A549 (cell line): ENCODE results near the gene MLPH. TPM values are rescaled to one million over a fixed set of nuclear protein-coding genes. Genes with fewer than 3 reads are reported as not detected.

Experiments used
- ATAC-seq, 2 experiments: fragments of 200-7000 bp in 1 of 2; fragments of >200 bp in 1 of 2; cut with Nextera tagmentation in 1 of 2; cut with Tn5 transposase in 1 of 2; 3 replicates each; pipeline versions ENCODE4 v1.8.0 to v1.9.1; 2018 to 2020; ENCODE audit warnings: mild to moderate bottlenecking in 1 of 2, moderate library complexity in 1 of 2
- CTCF ChIA-PET: fragments of 300-600 bp; sonication (Branson Sonifier 250); formaldehyde crosslinking; extraction: SDS; loops from one replicate; lab custom pipeline; 2021; ENCODE audit warnings: antibody characterized with exemption, inconsistent platforms; lab: Yijun Ruan, JAX
- POLR2A ChIA-PET: fragments of 350-600 bp; formaldehyde crosslinking; extraction: SDS; loops from one replicate; lab custom pipeline; 2021; ENCODE audit warnings: antibody characterized with exemption, inconsistent platforms; lab: Yijun Ruan, JAX
- DNase-seq, 2 experiments: peaks; one replicate each; pipeline versions ENCODE4 v3.0.0 to v3.0.0-alpha.2; 2011 to 2016; ENCODE audit warnings: low read depth in 1 of 2, low spot score in 1 of 2
- FAIRE-seq: peaks from 2 replicates; lab custom pipeline; 2011; peaks lifted over from hg19 to GRCh38; lab: Jason Lieb, UNC
- H3K27ac ChIP-seq, 2 experiments: fragments of >200 bp; sonication (Bioruptor Twin); formaldehyde crosslinking; 3 replicates each; pipeline ENCODE4 v1.5.1; 2016 to 2017
- H3K4me1 ChIP-seq: fragments of >200 bp; sonication (Bioruptor Twin); formaldehyde crosslinking; 3 replicates; pipeline ENCODE4 v1.6.1; 2016
- H3K4me2 ChIP-seq: fragments of >200 bp; sonication (Bioruptor Twin); formaldehyde crosslinking; 3 replicates; pipeline ENCODE4 v1.6.1; 2016
- H3K4me3 ChIP-seq: fragments of >200 bp; sonication (Bioruptor Twin); formaldehyde crosslinking; 3 replicates; pipeline ENCODE4 v1.5.1; 2016
- H3K9me3 ChIP-seq: fragments of >200 bp; sonication (Bioruptor Twin); formaldehyde crosslinking; 3 replicates; pipeline ENCODE4 v1.6.1; 2016
- CBX8 ChIP-seq: fragments of 200-600 bp; sonication (generic); IDR thresholded peaks from 2 replicates; pipeline ENCODE4 v1.6.1; 2016
- CHD2 ChIP-seq: fragments of 150-350 bp; IDR thresholded peaks from 2 replicates; pipeline ENCODE4 v1.6.1; 2014; ENCODE audit warnings: low read length; ENCODE audit not compliant: partially characterized antibody
- E2F6 ChIP-seq: IDR thresholded peaks from 2 replicates; pipeline ENCODE4 v1.6.1; 2012; ENCODE audit warnings: low read depth, borderline replicate concordance
- FOSL2 ChIP-seq, 2 experiments: fragments of 450-650 bp in 1 of 2; fragments of >200 bp in 1 of 2; sonication (Bioruptor Twin) in 1 of 2; formaldehyde crosslinking; IDR thresholded peaks; 2 replicates each; pipeline versions ENCODE4 v1.5.0 to v1.6.1; 2016 to 2020; ENCODE audit warnings: mild to moderate bottlenecking in 1 of 2, moderate library complexity in 1 of 2
- GATA3 ChIP-seq: IDR thresholded peaks from 2 replicates; pipeline ENCODE4 v1.6.1; 2012; ENCODE audit warnings: borderline replicate concordance
- HDAC2 ChIP-seq: fragments of 200-600 bp; sonication (generic); IDR thresholded peaks from 2 replicates; pipeline ENCODE4 v1.6.1; 2016
- HMGXB4 ChIP-seq: fragments of 250-450 bp; sonication (Bioruptor Pico); IDR thresholded peaks from 2 replicates; pipeline ENCODE4 v1.5.0; 2021; ENCODE audit warnings: mild to moderate bottlenecking, moderate library complexity, borderline replicate concordance
- JUN ChIP-seq, 2 experiments: fragments of >200 bp; sonication (Bioruptor Twin); formaldehyde crosslinking; IDR thresholded peaks; 2 replicates in 1 of 2; 3 replicates in 1 of 2; pipeline ENCODE4 v1.6.1; 2016 to 2017
- MAX ChIP-seq: IDR thresholded peaks from 2 replicates; pipeline ENCODE4 v1.6.1; 2012
- MYC ChIP-seq: IDR thresholded peaks from 2 replicates; pipeline ENCODE4 v1.6.1; 2012; ENCODE audit warnings: mild to moderate bottlenecking, inconsistent platforms, low read length, improper control_type of control experiment, borderline replicate concordance
- PHF8 ChIP-seq: fragments of 200-600 bp; sonication (generic); IDR thresholded peaks from 2 replicates; pipeline ENCODE4 v1.6.1; 2016; ENCODE audit warnings: low read depth, mild to moderate bottlenecking, antibody characterized with exemption, moderate library complexity, borderline replicate concordance
- POLR2A ChIP-seq: IDR thresholded peaks from 2 replicates; pipeline ENCODE4 v1.6.1; 2012; ENCODE audit warnings: mild to moderate bottlenecking, low read length
- RAD21 ChIP-seq, 2 experiments: fragments of >200 bp in 1 of 2; sonication (Bioruptor Twin) in 1 of 2; formaldehyde crosslinking in 1 of 2; IDR thresholded peaks in 1 of 2; conservative IDR thresholded peaks in 1 of 2; 2 replicates in 1 of 2; 3 replicates in 1 of 2; pipeline ENCODE4 v1.6.1; 2012 to 2018; ENCODE audit warnings: inconsistent platforms in 1 of 2
- SMC3 ChIP-seq: fragments of >200 bp; sonication (Bioruptor Twin); formaldehyde crosslinking; IDR thresholded peaks from 3 replicates; pipeline ENCODE4 v1.6.1; 2018; ENCODE audit warnings: inconsistent platforms
- TFCP2L1 ChIP-seq: fragments of 250-450 bp; sonication (Bioruptor Pico); IDR thresholded peaks from 2 replicates; pipeline ENCODE4 v1.5.0; 2021; ENCODE audit warnings: mild to moderate bottlenecking
- USF2 ChIP-seq: fragments of 450-650 bp; IDR thresholded peaks from 2 replicates; pipeline ENCODE4 v1.6.1; 2014; ENCODE audit warnings: antibody characterized with exemption
- WGBS: methylation state at CpG from one replicate; pipeline ENCODE4 v1.1.6; 2017; ENCODE audit errors: missing lambda C conversion rate; 5-methylcytosine and 5-hydroxymethylcytosine counted together
- polyA minus RNA-seq: library from RNA; depleted of rRNA, polyadenylated mRNA; stranded (reverse); fragments of >200 nt; gene quantifications from 2 replicates; pipeline ENCODE4 v1.2.3, GENCODE V29; 2011; rRNA and poly(A)+ RNA removed
- polyA plus RNA-seq, 4 experiments: library from polyadenylated mRNA; depleted of rRNA in 3 of 4; stranded (reverse); fragments of >200 nt; fragmentation: RNase III in 1 of 4; extraction: RNeasy Plus Mini Kit Qiagen cat#74134 plus additional on column Dnase treatment in 1 of 4; gene quantifications; 2 replicates in 3 of 4; 3 replicates in 1 of 4; pipeline ENCODE4 v1.2.3, GENCODE V29; 2011 to 2017
- TF ChIP-seq, protein P1 (sequence below): fragments of >200 bp; sonication (Bioruptor Twin); formaldehyde crosslinking; IDR thresholded peaks from 3 replicates; pipeline ENCODE4 v1.6.1; 2016

Gene MLPH, protein sequence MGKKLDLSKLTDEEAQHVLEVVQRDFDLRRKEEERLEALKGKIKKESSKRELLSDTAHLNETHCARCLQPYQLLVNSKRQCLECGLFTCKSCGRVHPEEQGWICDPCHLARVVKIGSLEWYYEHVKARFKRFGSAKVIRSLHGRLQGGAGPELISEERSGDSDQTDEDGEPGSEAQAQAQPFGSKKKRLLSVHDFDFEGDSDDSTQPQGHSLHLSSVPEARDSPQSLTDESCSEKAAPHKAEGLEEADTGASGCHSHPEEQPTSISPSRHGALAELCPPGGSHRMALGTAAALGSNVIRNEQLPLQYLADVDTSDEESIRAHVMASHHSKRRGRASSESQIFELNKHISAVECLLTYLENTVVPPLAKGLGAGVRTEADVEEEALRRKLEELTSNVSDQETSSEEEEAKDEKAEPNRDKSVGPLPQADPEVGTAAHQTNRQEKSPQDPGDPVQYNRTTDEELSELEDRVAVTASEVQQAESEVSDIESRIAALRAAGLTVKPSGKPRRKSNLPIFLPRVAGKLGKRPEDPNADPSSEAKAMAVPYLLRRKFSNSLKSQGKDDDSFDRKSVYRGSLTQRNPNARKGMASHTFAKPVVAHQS
- 350 and 419 TPM in 2 replicates for polyA plus RNA-seq (2011; rRNA removed)
- 231 and 238 TPM in 2 replicates for polyA plus RNA-seq (2012; cell fraction: cytosol; rRNA removed)
- polyA plus RNA-seq (2012; cell fraction: nucleus; rRNA removed) = 1,019 and 1,045 TPM in 2 replicates
- 184 to 219 TPM (median 218 TPM) in 3 replicates for polyA plus RNA-seq (2017; fragmentation: RNase III; extraction: RNeasy Plus Mini Kit Qiagen cat#74134 plus additional on column Dnase treatment)
- polyA minus RNA-seq = 288 and 355 TPM in 2 replicates

DNA sequence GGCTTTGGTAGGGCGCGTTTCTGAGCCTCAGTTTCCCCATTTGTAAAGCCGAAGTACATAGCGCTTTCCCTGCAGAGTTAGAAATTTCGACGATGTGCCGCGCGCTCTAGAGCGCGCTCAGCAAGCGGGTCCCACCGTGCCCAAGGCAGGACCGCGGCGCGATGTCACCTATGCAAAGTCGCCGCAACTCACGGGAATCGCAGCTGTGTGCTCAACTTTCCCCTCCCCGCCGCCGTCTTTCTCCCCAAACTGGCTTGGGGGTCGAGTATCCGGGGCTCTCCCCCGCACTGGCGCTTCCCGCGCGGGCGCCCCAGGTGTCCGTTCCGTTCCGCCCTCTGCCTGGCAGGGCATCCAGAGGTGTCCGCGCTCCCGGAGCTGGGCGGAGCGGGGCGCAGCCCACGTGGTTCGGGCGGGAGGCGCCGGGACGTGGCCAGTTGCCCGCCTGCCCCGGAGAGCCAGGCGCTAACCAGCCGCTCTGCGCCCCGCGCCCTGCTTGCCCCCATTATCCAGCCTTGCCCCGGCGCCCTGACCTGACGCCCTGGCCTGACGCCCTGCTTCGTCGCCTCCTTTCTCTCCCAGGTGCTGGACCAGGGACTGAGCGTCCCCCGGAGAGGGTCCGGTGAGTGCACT lies at the start of gene MLPH:
TSS of gene MLPH (plus strand) at position 433 of the 630 bp plus-strand sequence. CDS start 6,176 bp downstream, outside the sequence.
- ATAC-seq (peak; percentile 77 to 83), FAIRE-seq (no peak), DNase-seq (peak; percentile 52 to 78)
- TF ChIP-seq MAX (peak; percentile 92), TFCP2L1 (CRISPR knock-in tag) (0 out of 2 replicates have a peak, but pooled peaks have one; percentile 19), JUN (IDR thresholded peaks at IDR 0.05) (peak; percentile 8 to 81; a peak in 4 of 5 replicates), CHD2 (no peak), HMGXB4 (CRISPR knock-in tag) (0 out of 2 replicates have a peak, but pooled peaks have one; percentile 17), CBX8 (no peak), POLR2A (peak; percentile 53), PHF8 (peak; percentile 37; the same call in 1 of the 2 replicates), FOSL2 (IDR thresholded peaks at IDR 0.05) (no peak), FOSL2 (CRISPR knock-in tag; IDR thresholded peaks at IDR 0.05) (no peak), HDAC2 (peak; percentile 54; the same call in 1 of the 2 replicates), GATA3 (peak; percentile 6; the same call in 1 of the 2 replicates), SMC3 (no peak; the same call in 2 of the 3 replicates), USF2 (peak; percentile 70), MYC (peak; percentile 30; the same call in 1 of the 2 replicates), E2F6 (peak; percentile 69; the same call in 1 of the 2 replicates), RAD21 (conservative IDR thresholded peaks at IDR 0.05 in 1 of 2, IDR thresholded peaks at IDR 0.05 in 1 of 2) (0 out of 5 replicates have a peak, but pooled peaks of 1 of the 2 experiments have one; percentile 9)
- TF ChIP-seq, protein P1, sequence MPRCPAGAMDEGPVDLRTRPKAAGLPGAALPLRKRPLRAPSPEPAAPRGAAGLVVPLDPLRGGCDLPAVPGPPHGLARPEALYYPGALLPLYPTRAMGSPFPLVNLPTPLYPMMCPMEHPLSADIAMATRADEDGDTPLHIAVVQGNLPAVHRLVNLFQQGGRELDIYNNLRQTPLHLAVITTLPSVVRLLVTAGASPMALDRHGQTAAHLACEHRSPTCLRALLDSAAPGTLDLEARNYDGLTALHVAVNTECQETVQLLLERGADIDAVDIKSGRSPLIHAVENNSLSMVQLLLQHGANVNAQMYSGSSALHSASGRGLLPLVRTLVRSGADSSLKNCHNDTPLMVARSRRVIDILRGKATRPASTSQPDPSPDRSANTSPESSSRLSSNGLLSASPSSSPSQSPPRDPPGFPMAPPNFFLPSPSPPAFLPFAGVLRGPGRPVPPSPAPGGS = peak; percentile 62
- POLR2A ChIA-PET = interaction anchor here (1.2 to 5.4 kb wide), 5 partner anchors 11 to 26 kb away, joined by 5 to 57 read pairs (median 9); no protein-coding TSS in a partner anchor
- WGBS = under 1% methylated on average over 31 of the region's 63 CpGs
- Histone ChIP-seq H3K4me1 (peaks cover 63% of the 10 kb centered on the region), H3K4me2 (peak within 1 kb of the TSS; percentile 76), H3K9me3 (peaks cover 21% of the 10 kb centered on the region), H3K4me3 (peak within 1 kb of the TSS; percentile 86), H3K27ac (peak within 1 kb of the TSS; percentile 98 to 99)
- CTCF ChIA-PET = interaction anchor here (0.9 to 7.6 kb wide), 10 partner anchors 11 to 85 kb away, joined by 3 to 65 read pairs (median 7); no protein-coding TSS in a partner anchor
